Stomach (tissue), 4 donors: ENCODE measurements around the gene SLCO6A1.

Experiments
- POLR2A ChIP-seq, 4 donors: fragments of 450-650 bp; IDR thresholded peaks; one replicate each; pipeline ENCODE4 v1.6.1; 2016; ENCODE audit warnings: antibody characterized with exemption in 4 of 4, control low read depth in 2 of 4, mild to moderate bottlenecking in 1 of 4, moderate library complexity in 1 of 4
- TF ChIP-seq, protein P1 (sequence below), 7 experiments: fragments of 450-650 bp in 4 of 7; fragments of 200-600 bp in 3 of 7; sonication (generic) in 3 of 7; IDR thresholded peaks; one replicate each; pipeline ENCODE4 v1.5.1; 2016 to 2019; ENCODE audit warnings: antibody characterized with exemption in 7 of 7, control low read depth in 2 of 7, mild to moderate bottlenecking in 1 of 7

DNA sequence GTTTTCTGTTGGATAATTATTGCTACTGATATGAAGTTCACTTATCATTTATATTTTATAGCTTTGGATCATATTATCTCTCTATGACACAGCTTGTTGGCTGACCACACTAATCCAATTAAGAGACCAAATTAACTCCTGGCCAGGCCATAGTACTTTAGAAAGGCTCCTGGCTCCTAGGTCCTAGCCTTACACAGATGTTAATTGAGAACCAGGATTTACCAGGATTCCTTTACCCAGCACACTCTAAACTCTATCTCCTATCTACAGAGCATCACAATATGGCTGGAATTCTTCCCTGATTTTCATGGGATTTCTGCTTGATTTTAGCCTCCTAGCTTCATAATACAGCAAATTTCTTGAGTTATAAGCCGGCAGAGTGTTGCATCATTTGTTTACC is 80.3 kb downstream of the SLCO6A1 start:
- TF ChIP-seq, protein P1, sequence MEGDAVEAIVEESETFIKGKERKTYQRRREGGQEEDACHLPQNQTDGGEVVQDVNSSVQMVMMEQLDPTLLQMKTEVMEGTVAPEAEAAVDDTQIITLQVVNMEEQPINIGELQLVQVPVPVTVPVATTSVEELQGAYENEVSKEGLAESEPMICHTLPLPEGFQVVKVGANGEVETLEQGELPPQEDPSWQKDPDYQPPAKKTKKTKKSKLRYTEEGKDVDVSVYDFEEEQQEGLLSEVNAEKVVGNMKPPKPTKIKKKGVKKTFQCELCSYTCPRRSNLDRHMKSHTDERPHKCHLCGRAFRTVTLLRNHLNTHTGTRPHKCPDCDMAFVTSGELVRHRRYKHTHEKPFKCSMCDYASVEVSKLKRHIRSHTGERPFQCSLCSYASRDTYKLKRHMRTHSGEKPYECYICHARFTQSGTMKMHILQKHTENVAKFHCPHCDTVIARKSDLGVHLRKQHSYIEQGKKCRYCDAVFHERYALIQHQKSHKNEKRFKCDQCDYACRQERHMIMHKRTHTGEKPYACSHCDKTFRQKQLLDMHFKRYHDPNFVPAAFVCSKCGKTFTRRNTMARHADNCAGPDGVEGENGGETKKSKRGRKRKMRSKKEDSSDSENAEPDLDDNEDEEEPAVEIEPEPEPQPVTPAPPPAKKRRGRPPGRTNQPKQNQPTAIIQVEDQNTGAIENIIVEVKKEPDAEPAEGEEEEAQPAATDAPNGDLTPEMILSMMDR (IDR thresholded peaks at IDR 0.05), result no peak
- no peak for TF ChIP-seq POLR2A (IDR thresholded peaks at IDR 0.05)
